SU-DHL-6 (cell line): ENCODE measurements around the gene CHRNB1.

ENCODE experiments used
- H2AFZ ChIP-seq: fragments of 200-600 bp; sonication (generic); 2 replicates; pipeline ENCODE4 v1.6.1; 2014; ENCODE audit warnings: low read depth, mild to moderate bottlenecking, moderate library complexity, mixed read lengths, antibody characterized with exemption, low read length; ENCODE audit not compliant: severe bottlenecking
- H3F3A ChIP-seq: fragments of 200-600 bp; shearing (Covaris generic); 2 replicates; pipeline ENCODE4 v1.6.0; 2016; ENCODE audit warnings: antibody characterized with exemption, mild to moderate bottlenecking; ENCODE audit not compliant: insufficient read depth
- H3K27ac ChIP-seq: fragments of 200-600 bp; sonication (generic); 2 replicates; pipeline ENCODE4 v1.5.1; 2016; ENCODE audit warnings: low read depth, mild to moderate bottlenecking, low read length, moderate library complexity, mixed read lengths
- H3K27me3 ChIP-seq: fragments of 200-600 bp; sonication (generic), shearing (Covaris generic); 2 replicates; pipeline ENCODE4 v1.6.0; 2014; ENCODE audit warnings: mild to moderate bottlenecking, low read length
- H3K36me3 ChIP-seq: fragments of 200-600 bp; sonication (generic); 2 replicates; pipeline ENCODE4 v1.6.1; 2014; ENCODE audit warnings: mild to moderate bottlenecking, low read length, mixed read lengths
- H3K4me2 ChIP-seq: fragments of 300-600, 200-600 bp; shearing (Covaris generic), sonication (generic); 2 replicates; pipeline ENCODE4 v1.6.0; 2014; ENCODE audit warnings: low read length, low read depth, mild to moderate bottlenecking; ENCODE audit not compliant: poor library complexity, severe bottlenecking
- H3K4me3 ChIP-seq: fragments of 200-600 bp; sonication (generic); 2 replicates; pipeline ENCODE4 v1.5.1; 2014; ENCODE audit warnings: antibody characterized with exemption, low read length, mild to moderate bottlenecking, mixed read lengths; ENCODE audit not compliant: insufficient read depth, poor library complexity, severe bottlenecking
- H3K79me2 ChIP-seq: fragments of 200-600 bp; sonication (generic); 2 replicates; pipeline ENCODE4 v1.6.1; 2014; ENCODE audit warnings: mild to moderate bottlenecking, low read length, moderate library complexity; ENCODE audit not compliant: insufficient read depth
- H3K9ac ChIP-seq: fragments of 200-600 bp; sonication (generic); 2 replicates; pipeline ENCODE4 v1.7.0; 2014; ENCODE audit warnings: mild to moderate bottlenecking, low read length
- H3K9me2 ChIP-seq: fragments of 200-600 bp; sonication (generic); replicated peaks from 2 replicates; pipeline ENCODE4 v1.6.1; 2014; ENCODE audit warnings: low read length; ENCODE audit not compliant: insufficient read depth
- H3K9me3 ChIP-seq: fragments of 200-600 bp; sonication (generic); 2 replicates; pipeline ENCODE4 v1.6.1; 2014; ENCODE audit warnings: low read length, mixed read lengths; ENCODE audit not compliant: insufficient read depth
- H4K20me1 ChIP-seq: fragments of 200-600 bp; sonication (generic); 2 replicates; pipeline ENCODE4 v1.6.1; 2014; ENCODE audit warnings: low read depth, mild to moderate bottlenecking, antibody characterized with exemption, low read length, moderate library complexity, mixed read lengths
- CTCF ChIP-seq: fragments of 200-600 bp; sonication (generic); IDR thresholded peaks from one replicate; pipeline ENCODE4 v1.5.1; 2017; ENCODE audit warnings: antibody characterized with exemption, mild to moderate bottlenecking, low read length, moderate library complexity; ENCODE audit not compliant: insufficient read depth, poor library complexity, severe bottlenecking
- EZH2phosphoT487 ChIP-seq: fragments of 200-600 bp; sonication (generic), shearing (Covaris generic); conservative IDR thresholded peaks from 2 replicates; pipeline ENCODE4 v1.6.1; 2018; ENCODE audit warnings: mild to moderate bottlenecking, antibody characterized with exemption, low read length, moderate library complexity, mixed read lengths

The CHRNB1 gene

GRCh38 chr17:7502171-7502847 lies 57.4 kb downstream of the CHRNB1 start:
- H3K9me2 ChIP-seq = no peaks in the 10 kb centered on the region
- H3K4me2 ChIP-seq = no peak overlapping the region
- no peak overlapping the region for H3K4me3 ChIP-seq
- no peaks in the 10 kb centered on the region for H3K9me3 ChIP-seq
- H4K20me1 ChIP-seq = no peaks in the 10 kb centered on the region
- H2AFZ ChIP-seq = no peak overlapping the region
- H3K36me3 ChIP-seq = peaks cover 16% of the 10 kb centered on the region
- no peak for TF ChIP-seq CTCF
- TF ChIP-seq EZH2phosphoT487 = no peak
- H3K27me3 ChIP-seq = no peaks in the 10 kb centered on the region
- 0 out of 2 replicates have a peak, but pooled peaks cover 5% of the 10 kb centered on the region for H3F3A ChIP-seq
- no peak overlapping the region for H3K27ac ChIP-seq
- no peaks in the 10 kb centered on the region for H3K79me2 ChIP-seq
- H3K9ac ChIP-seq = no peak overlapping the region

GRCh38 chr17:7502987-7503386 lies 58.1 kb downstream of the CHRNB1 start:
- Histone ChIP-seq H3K4me2 (no peak overlapping the region), H3K27me3 (no peaks in the 10 kb centered on the region), H3K4me3 (no peak overlapping the region), H4K20me1 (no peaks in the 10 kb centered on the region), H3K9me2 (no peaks in the 10 kb centered on the region), H3K9ac (no peak overlapping the region), H2AFZ (no peak overlapping the region), H3K36me3 (peaks cover 16% of the 10 kb centered on the region), H3F3A (0 out of 2 replicates have a peak, but pooled peaks cover 5% of the 10 kb centered on the region), H3K79me2 (no peaks in the 10 kb centered on the region), H3K27ac (no peak overlapping the region), H3K9me3 (no peaks in the 10 kb centered on the region)
- TF ChIP-seq EZH2phosphoT487 (no peak), CTCF (no peak)

DNA sequence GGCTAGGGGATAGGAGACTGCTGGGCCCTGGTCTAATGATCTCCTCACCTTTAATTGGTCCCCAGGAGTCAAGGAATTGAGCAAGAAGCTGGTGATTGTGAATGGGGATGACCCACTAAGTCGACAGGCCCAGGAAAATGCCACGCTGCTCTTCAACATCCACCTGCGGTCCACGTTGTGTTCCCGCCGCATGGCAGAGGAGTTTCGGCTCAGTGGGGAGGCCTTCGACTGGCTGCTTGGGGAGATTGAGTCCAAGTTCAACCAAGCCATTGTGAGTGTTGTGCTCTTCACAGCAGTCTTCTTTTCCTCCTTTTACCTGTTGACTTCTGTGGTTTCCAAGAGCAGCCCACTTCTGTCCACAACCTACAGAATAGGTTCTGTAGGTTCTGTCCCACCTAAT lies 58.7 kb downstream of the CHRNB1 start:
- no peak overlapping the region for H3K27ac ChIP-seq
- H3K4me2 ChIP-seq = no peak overlapping the region
- H3F3A ChIP-seq = 0 out of 2 replicates have a peak, but pooled peaks cover 5% of the 10 kb centered on the region
- H3K79me2 ChIP-seq = no peaks in the 10 kb centered on the region
- no peak overlapping the region for H3K9ac ChIP-seq
- TF ChIP-seq CTCF (no peak), EZH2phosphoT487 (no peak)
- H3K9me3 ChIP-seq = no peaks in the 10 kb centered on the region
- peaks cover 16% of the 10 kb centered on the region for H3K36me3 ChIP-seq
- H3K27me3 ChIP-seq = no peaks in the 10 kb centered on the region
- H2AFZ ChIP-seq = no peak overlapping the region
- no peaks in the 10 kb centered on the region for H3K9me2 ChIP-seq
- H3K4me3 ChIP-seq = no peak overlapping the region
- H4K20me1 ChIP-seq = no peaks in the 10 kb centered on the region
